Heart right ventricle (tissue), 16 donors: ENCODE data around the gene KIF9. TPM values are rescaled to one million over a fixed set of nuclear protein-coding genes. Genes with fewer than 3 reads are reported as not detected.

Source experiments
- ATAC-seq, 8 donors: fragments of 200-7000 bp; cut with Tn5 transposase; one replicate each; pipeline ENCODE4 v1.9.1; 2020; ENCODE audit warnings: mild to moderate bottlenecking in 8 of 8, moderate library complexity in 8 of 8, moderate number of reproducible peaks in 1 of 8
- DNase-seq, 2 donors: peaks; one replicate each; pipeline ENCODE4 v3.0.0-alpha.2; 2020
- H3K27ac ChIP-seq, 10 donors: fragments of 200-600 bp; sonication (generic) in 2 of 10; one replicate each; pipeline versions ENCODE4 v1.5.0 to v1.8.0; 2020 to 2022; ENCODE audit warnings: mild to moderate bottlenecking in 3 of 10
- H3K27me3 ChIP-seq, 7 donors: fragments of 200-600 bp; one replicate each; pipeline ENCODE4 v1.8.0; 2021 to 2022; ENCODE audit warnings: mild to moderate bottlenecking in 2 of 7
- H3K36me3 ChIP-seq, 9 donors: fragments of 200-600 bp; sonication (generic) in 1 of 9; one replicate each; pipeline versions ENCODE4 v1.5.0 to v1.8.0; 2020 to 2022; ENCODE audit warnings: mild to moderate bottlenecking in 2 of 9
- H3K4me1 ChIP-seq, 9 donors: fragments of 200-600 bp; sonication (generic) in 1 of 9; one replicate each; pipeline versions ENCODE4 v1.5.0 to v1.8.0; 2020 to 2022; ENCODE audit warnings: mild to moderate bottlenecking in 4 of 9
- H3K4me3 ChIP-seq, 10 donors: fragments of 200-600 bp; sonication (generic) in 2 of 10; one replicate each; pipeline versions ENCODE4 v1.5.0 to v1.8.0; 2020 to 2022; ENCODE audit warnings: mild to moderate bottlenecking in 7 of 10, moderate library complexity in 2 of 10
- H3K9me3 ChIP-seq, 11 donors: fragments of 200-600 bp in 10 of 11; sonication (generic) in 2 of 11; one replicate each; pipeline versions ENCODE4 v1.5.0 to v1.8.0; 2013 to 2022; ENCODE audit warnings: mild to moderate bottlenecking in 2 of 11, control low read depth in 1 of 11, moderate library complexity in 1 of 11
- WGBS, 2 donors: extraction: QIAGEN DNeasy Blood & Tissue Kit; methylation state at CpG; one replicate each; pipeline ENCODE4 v1.1.7; 2013; ENCODE audit warnings: inconsistent platforms in 1 of 2; 5-methylcytosine and 5-hydroxymethylcytosine counted together
- intact Hi-C, 10 donors: fragments of 100-400 bp; cut with DNase I; formaldehyde crosslinking; loops; one replicate each; pipeline versions ENCODE4 v1.11.1 to v1.14.2; 2022
- polyA plus RNA-seq, 2 donors: library from polyadenylated mRNA; stranded (reverse); fragments of 200-250 nt; gene quantifications; one replicate each; pipeline ENCODE4 v1.2.3, GENCODE V29; 2013
- total RNA-seq, 10 donors: library from RNA; stranded (reverse); fragmentation: NEBNext Ultra II Directional in 3 of 10; extraction: Animal tissue kit (Norgen Biotek cat#: 25700) in 3 of 10; gene quantifications; one replicate each; pipeline versions ENCODE4 v1.2.1 to v1.2.4, GENCODE V29; 2021 to 2023
- TF ChIP-seq, protein P1 (sequence below), 9 donors: fragments of 200-600 bp; sonication (generic) in 2 of 9; IDR thresholded peaks; one replicate each; pipeline versions ENCODE4 v1.5.0 to v1.8.0; 2021 to 2022; ENCODE audit warnings: antibody characterized with exemption in 9 of 9, mild to moderate bottlenecking in 5 of 9, moderate library complexity in 1 of 9
- donor health status: Arrhythmogenic right ventricular cardiomyopathy.
- donor health status: ischemic (EF 13 %, LVEDD 7.1; RV severe dilation, severe dysfunction).
- donor health status: healthy with polysubstance abuse.
- donor health status: DM: no; HTN: yes; CAD: no.
- donor health status: DM: no; HTN: no; CAD: no.
- donor health status: ischemic (EF 25% LVEDD 6.9; RV normal size, moderate dysfunction).
- donor health status: ischemic (EF 25% LVEDD 5.7; RV mildly dilated, moderate dysfunction).
- donor health status: healthy.
- donor health status: DM: yes; HTN: yes; CAD: no.
- donor health status: Ischemic cardiomyopathy.
- donor health status: ischemic (EF 35%, LVEDD 5.7; RV mildly dilated, moderate dysfunction).
- donor health status: nonischemic (EF 11% LVEDD 7.7; RV severe dilation, severe dysfunction).
- donor health status: DM: yes; HTN: yes; CAD: no.
- donor health status: PGD.
- donor health status: ischemic (EF 29% LVEDD 5.4; RV normal size, mild dysfunction).
- donor health status: nonischemic (EF 23%, LVEDD 6.1; RV moderate dilation, normal function).

KIF9 gene
- total and polyA plus RNA-seq, 12 donors: 4.2 to 16.6 (median 8.5) TPM

DNA sequence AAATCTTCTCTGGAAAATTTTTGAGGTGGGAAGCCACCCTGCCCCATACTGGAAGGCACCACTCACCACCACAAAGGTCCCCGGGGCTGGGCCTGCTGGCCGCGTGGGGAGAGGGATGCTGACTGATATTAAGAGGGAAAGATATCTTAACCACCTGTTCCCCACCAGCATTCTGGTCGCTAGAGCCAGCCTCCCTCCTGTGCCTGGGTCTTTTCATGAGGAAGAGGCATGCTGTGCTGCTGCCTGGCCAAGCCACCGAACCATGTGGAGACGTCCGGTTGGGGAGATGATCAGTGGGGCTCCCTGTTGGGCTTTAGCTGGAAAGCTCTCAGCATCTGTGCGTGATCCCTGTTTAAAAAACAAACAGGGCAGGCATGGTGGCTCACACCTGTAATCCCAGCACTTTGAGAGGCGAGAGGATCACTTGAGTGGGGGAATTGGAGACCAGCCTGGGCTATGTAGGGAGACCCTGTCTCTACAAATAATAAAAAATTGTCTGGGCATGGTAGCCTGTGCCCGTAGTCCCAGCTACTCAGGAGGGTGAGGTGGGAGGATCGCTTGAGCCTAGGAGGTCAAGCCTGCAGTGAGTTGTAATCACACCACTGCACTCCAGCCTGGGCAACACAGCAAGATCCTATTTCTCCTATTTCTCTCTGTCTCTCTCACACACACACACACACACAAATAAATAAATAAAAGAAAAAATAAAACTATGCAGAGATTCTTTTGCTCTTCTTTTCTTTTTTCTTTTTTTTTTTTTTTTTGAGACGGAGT lies 1.2 kb upstream of the KIF9 start:
- H3K36me3 ChIP-seq: peaks cover 0 to 29% (median 10%) of the 10 kb centered on the region in 9 donors
- intact Hi-C loops: loop anchor here in 2 of 10 donors (5.0 to 10.0 kb wide), 2 partner anchors 39 to 119 kb away; partner anchors contain the start of gene SETD2 (in 1 of the 2)
- H3K27me3 ChIP-seq: no peaks in the 10 kb centered on the region
- H3K27ac ChIP-seq: peak overlapping the region in 9 of 10 donors; percentile 74 to 96 (median 94)
- peak overlapping the region; percentile 57 to 92 (median 79) for H3K4me3 ChIP-seq
- no peaks in the 10 kb centered on the region for H3K9me3 ChIP-seq
- ATAC-seq: no peak
- DNase-seq: no peak
- peaks cover 3 to 53% (median 33%) of the 10 kb centered on the region in 9 donors for H3K4me1 ChIP-seq
- WGBS, 2 donors: 32 to 35% methylated on average over 12 of the region's 12 CpGs
- TF ChIP-seq, protein P1, sequence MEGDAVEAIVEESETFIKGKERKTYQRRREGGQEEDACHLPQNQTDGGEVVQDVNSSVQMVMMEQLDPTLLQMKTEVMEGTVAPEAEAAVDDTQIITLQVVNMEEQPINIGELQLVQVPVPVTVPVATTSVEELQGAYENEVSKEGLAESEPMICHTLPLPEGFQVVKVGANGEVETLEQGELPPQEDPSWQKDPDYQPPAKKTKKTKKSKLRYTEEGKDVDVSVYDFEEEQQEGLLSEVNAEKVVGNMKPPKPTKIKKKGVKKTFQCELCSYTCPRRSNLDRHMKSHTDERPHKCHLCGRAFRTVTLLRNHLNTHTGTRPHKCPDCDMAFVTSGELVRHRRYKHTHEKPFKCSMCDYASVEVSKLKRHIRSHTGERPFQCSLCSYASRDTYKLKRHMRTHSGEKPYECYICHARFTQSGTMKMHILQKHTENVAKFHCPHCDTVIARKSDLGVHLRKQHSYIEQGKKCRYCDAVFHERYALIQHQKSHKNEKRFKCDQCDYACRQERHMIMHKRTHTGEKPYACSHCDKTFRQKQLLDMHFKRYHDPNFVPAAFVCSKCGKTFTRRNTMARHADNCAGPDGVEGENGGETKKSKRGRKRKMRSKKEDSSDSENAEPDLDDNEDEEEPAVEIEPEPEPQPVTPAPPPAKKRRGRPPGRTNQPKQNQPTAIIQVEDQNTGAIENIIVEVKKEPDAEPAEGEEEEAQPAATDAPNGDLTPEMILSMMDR (IDR thresholded peaks at IDR 0.05): no peak

DNA sequence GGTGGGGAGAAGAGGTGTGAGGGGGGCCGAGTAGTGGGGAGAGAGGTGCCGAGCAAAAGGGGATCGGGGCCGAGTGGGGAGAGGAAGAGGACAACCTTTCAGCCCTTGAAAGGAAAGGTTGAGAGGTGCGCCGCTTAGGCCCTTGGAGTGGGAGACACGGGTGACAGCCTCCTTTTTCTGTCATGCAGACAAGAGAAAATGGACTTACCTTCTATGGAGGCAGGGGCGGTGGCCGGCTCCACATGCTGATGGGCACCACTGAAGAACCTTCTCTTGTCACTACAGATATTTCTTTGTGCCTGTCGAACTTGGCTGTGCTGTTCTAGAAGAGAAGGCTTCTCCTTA lies 566 bp upstream of the KIF9 start:
- intact Hi-C loops: loop anchor here in 2 of 10 donors (5.0 to 10.0 kb wide), 2 partner anchors 39 to 118 kb away; partner anchors contain the start of gene SETD2 (in 1 of the 2)
- TF ChIP-seq, protein P1 (IDR thresholded peaks at IDR 0.05): no peak
- peak overlapping the region; percentile 57 to 92 (median 79) for H3K4me3 ChIP-seq
- H3K27me3 ChIP-seq: no peaks in the 10 kb centered on the region
- peak in 1 of 2 donors; percentile 14 for DNase-seq
- H3K27ac ChIP-seq: peak overlapping the region; percentile 74 to 96 (median 94)
- peaks cover 0 to 23% (median 6%) of the 10 kb centered on the region in 9 donors for H3K36me3 ChIP-seq
- no peaks in the 10 kb centered on the region for H3K9me3 ChIP-seq
- peak in 6 of 8 donors; percentile 3 to 39 (median 22) for ATAC-seq
- 0 to 1% methylated on average over 10 of the region's 10 CpGs for WGBS, 2 donors
- H3K4me1 ChIP-seq: peaks cover 3 to 53% (median 33%) of the 10 kb centered on the region in 9 donors

DNA sequence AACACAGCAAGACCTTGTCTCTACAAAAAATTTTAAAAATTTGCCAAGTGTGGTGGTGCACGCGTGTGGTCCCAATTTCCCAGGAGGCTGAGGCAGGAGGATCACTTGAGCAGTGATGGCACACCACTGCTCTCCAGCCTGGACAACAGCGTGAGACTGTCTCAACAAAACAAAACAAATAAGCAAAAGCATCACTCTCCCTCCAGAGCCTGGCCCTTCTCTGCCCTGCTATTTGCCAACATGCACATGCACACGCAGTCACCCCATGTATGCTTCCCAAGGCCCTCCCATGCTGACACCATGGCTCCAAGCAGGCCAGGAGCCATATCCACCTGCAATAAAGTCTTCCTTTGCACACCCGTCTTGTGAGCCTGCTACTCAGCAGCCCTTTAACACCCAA lies 2.1 kb downstream of the KIF9 start:
- ATAC-seq (no peak), DNase-seq (no peak)
- Histone ChIP-seq H3K27me3 (no peaks in the 10 kb centered on the region), H3K27ac (no peak overlapping the region), H3K4me3 (no peak overlapping the region), H3K4me1 (peaks cover 3 to 36% (median 32%) of the 10 kb centered on the region in 9 donors), H3K9me3 (no peaks in the 10 kb centered on the region), H3K36me3 (peaks cover 0 to 16% (median 0%) of the 10 kb centered on the region in 9 donors)
- WGBS, 2 donors: 92 to 96% methylated on average over 5 of the region's 5 CpGs
- TF ChIP-seq, protein P1 (IDR thresholded peaks at IDR 0.05): no peak
- intact Hi-C loops: loop anchor here in 2 of 10 donors (5.0 to 10.0 kb wide), 2 partner anchors 42 to 116 kb away; partner anchors contain the start of gene SETD2 (in 1 of the 2)

DNA sequence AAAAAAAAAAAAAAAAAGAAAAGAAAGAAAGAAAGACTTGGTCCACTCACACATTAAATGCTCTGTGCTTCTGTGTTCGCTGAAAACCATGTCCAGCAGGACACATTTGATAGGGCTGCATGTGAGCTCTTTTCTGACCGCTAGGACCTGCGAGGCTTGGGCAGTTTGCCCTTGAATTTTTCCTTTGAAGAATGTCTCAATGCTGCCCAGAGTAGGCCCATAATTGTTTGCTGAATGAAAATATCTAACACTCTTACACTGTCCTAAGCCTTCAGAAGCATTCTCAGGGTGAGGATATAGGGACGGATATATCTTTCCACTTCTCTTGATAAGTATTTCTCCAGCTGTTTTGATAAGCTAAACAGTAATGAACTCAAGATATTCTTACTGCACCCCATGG lies 6.0 kb downstream of the KIF9 start:
- Histone ChIP-seq H3K27ac (no peak overlapping the region), H3K9me3 (no peaks in the 10 kb centered on the region), H3K36me3 (peaks cover 0 to 31% (median 0%) of the 10 kb centered on the region in 9 donors), H3K4me3 (no peak overlapping the region), H3K4me1 (peaks cover 0 to 8% (median 7%) of the 10 kb centered on the region in 9 donors), H3K27me3 (no peaks in the 10 kb centered on the region)
- intact Hi-C loops: no loop called here
- no peak for DNase-seq
- TF ChIP-seq, protein P1 (IDR thresholded peaks at IDR 0.05): no peak
- ATAC-seq: no peak
- WGBS, 2 donors: 63 to 66% methylated on average over 4 of the region's 4 CpGs
